HG02678 (cell line): ENCODE data around the gene SGMS1.
"Not testable (repeated sequence)": the region's sequence is repeated elsewhere in the genome, so short reads cannot be mapped to it uniquely, and the experiment has no call there.

Experiments
- ATAC-seq: cut with Tn5 transposase; IDR thresholded peaks from one replicate; pipeline ENCODE4 v1.9.1; 2021; ENCODE audit warnings: mild to moderate bottlenecking, moderate library complexity; ENCODE audit not compliant: unreplicated experiment

SGMS1 gene

DNA sequence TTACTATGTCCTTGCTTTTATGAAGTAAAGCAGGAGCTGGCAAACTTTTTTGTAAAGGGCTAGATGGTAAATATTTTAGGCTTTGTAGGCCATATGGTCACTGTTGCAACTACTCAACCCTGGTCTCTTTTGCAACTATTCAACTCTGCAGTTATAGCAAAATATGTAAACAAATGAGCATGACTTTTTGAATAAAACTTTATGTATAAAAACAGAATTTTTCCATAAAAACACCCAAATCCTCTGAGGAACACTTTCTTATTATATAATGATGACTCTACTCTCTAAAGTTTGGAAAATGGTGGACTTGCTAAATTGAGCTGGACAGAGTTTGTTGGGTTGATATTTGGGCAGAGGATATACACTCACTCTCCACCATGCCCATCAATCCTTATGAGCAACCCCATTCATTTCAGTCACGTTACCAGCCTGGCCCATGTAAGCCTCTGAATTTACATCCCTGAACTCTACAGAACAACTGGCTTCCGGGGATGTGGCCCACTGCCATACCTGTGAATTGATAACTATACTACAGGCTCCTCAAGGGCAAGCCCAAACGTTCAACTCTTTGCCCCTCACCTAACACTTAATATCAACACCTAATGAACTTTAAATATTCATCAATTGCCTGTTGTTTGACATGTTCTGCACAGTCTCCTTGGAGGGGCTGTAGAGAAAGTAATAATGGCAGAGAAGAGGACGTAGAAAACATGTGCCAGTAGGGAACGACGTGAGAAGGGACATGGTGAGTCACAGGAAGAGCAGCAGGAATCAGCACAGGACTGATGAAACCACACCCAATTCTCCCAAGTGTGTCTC lies 37.6 kb downstream of the SGMS1 start:
- ATAC-seq = no peak

DNA sequence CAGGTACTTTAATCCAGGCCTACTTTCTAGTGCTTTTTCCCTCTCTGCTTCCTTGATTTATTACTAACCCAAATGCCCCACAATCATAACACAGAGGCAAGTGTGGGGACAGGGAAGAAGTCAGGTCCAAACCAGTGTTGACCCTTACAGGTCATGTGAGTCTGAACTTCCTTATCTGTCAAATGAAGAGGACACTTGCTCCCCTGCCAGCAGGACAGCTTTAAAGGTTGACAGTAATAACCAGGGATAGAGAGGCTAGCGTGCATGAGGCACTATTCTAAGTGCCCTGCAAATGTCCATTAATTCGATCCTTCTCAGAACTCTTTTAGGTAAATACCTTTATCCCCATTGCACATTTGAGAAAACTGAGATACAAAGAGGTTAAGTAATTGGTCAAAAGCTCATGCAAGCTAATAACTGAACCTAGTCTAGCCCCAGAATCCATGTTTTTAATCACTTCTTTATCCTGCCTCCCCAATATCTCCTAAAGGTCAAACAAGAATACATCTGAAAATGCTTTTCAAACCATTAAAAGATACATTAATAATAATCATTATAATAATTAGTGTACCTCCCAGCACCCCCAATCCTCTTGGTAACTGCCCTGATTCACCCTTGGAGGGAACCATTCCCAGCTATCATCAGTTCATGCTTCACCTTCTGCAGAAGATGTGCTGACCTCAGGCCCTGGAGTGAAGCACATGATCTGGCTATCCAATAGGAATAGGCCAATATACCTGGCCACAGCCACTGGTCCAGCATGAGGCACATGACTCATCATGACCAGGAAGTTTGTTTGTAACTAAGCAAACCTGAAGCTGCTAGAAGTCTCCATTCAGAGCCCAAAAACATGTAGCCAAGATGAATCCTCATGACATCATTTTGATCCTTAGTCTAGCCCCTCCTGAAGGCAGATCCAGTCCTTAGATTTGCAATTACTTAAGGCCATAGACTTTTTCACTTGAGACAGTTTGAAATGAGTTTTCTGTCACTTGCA lies 40.7 kb downstream of the SGMS1 start:
- no peak for ATAC-seq

DNA sequence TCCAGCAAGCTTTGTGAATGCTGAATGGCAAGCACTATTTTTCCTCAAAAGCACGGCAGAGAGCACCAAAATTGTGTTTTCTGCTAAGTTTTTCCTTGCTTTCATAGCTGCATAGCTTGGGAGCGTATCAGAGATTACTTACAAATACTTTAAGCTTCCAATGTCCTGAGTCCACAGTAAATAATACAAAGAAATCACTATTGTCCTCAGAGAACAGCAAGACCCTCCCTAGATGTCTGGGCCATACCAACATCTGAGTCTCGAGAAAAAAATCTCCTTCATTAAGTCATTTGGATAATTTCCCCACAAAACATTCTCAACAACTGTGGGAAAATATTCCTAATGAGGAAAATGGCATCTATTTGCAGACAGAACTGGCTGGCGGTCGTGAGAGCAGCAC lies 41.7 kb downstream of the SGMS1 start:
- ATAC-seq = no peak

DNA sequence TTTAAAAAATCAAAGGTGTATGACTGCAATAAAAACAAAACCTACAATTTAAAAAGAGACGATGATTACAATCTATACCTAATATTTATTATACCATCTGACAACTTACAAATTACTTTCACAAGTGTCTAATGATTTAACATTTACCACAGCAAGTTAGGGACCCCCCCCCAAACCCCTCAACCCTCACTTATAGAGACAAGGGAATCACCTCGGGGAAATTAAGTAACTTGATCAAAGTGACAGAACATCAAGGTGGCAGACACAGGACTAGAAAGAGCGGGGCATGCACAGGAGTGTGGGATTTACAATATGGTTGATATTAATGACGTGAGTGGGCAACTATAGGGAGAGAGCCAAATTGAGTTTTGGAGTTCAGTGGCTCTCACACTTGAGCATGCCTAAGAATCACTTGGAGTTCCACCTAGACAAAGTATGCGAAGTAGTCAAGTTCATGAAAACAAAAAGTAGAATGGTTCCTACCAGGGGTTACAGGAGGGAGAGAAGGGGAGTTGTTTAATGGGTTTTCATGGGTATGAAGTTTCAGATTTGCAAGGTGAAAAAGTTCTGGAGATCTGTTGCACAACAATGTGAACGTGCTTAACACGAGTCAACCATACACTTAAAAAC lies 43.4 kb downstream of the SGMS1 start:
- ATAC-seq = no peak

DNA sequence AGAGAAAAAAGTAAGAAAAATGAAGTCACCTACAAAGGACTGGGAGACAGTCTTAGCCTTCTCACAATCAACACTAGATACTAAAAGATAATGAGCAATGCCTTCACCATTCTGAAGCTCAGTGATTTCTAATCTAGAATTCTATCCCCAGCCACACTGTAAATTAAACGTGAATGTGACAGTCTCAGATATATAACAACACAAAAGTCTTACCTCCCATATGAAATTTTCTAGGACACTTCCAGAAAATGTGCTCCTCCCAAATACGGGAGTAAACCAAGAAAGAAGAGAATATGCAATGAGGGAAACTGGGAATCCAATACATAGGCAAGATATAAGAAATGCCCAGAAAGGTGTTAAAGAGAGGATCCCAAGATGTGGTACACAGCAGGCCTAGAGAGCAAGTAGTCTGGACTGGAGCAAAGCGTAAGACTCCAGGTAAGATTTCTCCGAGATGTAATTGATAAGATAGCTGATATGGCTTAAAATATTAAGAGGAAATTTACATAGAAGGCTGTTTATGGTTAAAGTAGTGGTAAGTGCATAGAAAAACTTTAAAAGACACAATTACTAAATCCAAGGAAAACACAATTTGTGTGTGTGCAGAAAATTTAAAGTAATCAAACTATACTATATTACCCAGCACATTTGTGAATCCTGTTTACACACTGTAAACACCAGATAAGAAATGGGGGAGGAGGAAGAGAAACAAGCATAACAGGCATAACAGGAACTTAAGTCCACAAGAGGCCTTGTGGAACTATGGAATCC lies 44.1 kb downstream of the SGMS1 start:
- ATAC-seq = no peak

DNA sequence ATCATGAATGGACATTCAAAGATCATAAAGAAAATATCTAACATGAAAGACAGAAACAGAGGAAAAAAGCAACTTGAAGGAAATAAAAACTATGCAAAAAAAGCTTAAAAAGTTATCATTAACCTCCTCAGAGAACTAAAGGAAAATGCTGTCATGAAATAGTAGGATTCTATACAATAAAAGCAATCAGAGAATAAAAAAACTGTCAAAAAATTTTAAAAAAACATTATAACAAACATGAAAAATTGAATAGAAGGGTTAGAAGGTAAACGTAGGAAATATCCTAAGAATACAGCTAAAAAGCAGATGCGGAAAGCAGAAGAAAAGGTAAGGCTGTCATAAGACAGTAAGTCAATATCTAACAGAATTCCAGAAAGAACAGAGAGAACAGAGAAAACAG lies 44.8 kb downstream of the SGMS1 start:
- ATAC-seq = no peak

DNA sequence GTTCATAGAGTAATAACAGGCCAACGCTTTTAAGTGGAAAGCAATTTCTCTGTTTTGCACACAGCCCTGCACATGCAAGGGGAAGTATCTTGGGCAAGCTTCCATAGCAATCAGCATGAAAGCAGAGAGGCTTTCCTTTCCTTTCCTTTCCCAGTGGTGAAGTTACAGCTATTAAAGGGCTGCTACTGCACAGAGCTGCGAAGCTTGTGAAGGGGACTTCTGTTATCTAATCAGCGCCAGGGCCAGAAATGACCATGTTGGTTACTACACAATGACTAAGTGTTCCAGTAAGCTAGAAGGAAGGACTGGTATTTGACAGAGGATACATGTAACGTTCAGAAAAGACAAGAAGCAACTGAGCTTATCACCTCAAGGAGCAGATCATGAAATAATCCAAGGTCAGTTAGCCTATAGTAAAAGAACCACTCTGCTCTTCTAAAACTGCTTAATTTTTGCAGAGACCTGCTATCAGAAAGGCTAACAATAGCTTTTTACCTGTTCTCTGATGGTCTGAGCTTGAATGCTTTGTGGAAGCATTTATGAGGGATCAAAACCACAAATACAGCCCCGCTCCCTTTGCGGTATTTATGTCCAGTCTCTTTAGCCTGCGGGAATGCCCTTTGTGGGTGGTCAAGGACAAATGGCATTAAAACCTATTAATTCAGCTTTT lies 45.9 kb downstream of the SGMS1 start:
- ATAC-seq = no peak

DNA sequence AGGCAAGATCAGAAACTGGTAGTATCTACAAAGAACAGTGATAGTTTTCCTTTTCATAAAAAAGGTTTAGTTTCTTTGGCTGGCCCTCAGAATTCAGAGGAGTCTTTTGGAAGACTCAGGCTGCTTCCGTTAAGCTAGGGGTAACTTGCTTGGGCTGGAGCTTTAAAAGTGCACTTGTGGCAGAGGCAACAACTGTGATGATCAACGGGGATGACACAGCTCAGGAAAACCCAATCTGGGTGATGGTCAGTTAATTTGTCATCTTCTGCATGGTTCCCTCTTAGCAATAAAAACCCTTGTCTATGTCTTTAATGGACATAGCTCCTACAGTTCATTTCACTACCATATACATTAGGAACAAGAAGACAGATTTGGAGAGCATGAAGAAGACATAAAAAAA lies 46.7 kb downstream of the SGMS1 start:
- ATAC-seq = no peak

DNA sequence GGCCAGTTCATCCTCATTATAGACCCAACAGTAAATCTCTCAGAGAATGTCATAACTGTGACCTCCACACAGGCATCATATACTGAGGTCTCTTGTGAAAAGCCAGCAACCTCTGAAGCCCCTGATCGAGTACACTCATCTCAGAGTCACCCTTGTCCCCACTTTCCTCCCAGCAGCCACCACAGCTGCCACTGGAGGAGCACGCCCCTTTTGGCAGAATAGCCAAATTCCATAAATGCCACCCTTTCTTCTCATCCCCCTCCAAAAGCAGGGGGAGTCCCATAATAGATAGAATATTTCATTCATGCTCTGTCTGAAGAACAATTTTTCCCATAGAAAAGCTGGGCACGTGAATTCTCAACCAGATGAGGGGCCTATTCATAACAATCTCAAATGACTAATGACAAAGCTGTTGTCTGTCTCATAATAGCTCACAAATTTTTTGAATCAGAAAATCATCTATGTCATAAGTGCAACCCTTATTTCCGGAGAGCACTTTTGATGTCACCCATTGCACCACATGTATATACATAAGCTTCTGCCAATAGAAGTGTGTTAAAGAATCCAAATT lies 47.4 kb downstream of the SGMS1 start:
- ATAC-seq = no peak

DNA sequence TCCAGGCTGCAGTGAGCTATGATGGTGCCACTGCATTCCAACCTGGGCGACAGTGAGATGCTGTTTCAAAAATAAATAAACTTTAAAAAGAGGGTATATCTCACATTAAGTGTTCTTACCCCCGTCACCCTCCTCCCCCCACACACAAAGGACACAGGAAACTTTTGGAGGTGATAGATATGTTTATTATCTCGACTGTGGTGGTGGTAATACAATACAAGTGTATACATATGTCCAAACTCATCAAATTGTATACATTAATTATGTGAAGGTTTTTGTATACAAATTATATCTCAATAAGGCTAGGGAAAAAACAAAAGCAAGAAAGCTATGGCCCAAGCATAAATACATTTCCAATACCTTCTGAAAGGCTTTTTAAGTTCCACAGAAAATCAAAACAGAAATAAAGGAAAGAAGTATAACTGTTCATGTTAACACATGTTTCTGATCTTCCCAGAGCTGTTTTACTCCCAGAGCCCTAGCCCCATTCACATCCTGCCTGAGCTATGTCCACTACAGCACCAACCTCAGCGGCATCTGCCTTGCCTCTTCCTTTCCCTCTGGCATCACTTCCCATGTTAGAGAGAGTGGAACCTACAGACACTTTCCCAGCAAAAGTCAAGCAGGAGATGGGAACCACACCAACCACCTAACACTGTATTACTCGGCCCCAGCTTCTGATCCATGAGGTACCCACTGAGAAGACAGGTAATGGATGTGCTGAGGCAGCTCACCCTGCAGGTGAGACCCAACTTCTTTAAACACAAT lies 48.1 kb downstream of the SGMS1 start:
- no peak for ATAC-seq

DNA sequence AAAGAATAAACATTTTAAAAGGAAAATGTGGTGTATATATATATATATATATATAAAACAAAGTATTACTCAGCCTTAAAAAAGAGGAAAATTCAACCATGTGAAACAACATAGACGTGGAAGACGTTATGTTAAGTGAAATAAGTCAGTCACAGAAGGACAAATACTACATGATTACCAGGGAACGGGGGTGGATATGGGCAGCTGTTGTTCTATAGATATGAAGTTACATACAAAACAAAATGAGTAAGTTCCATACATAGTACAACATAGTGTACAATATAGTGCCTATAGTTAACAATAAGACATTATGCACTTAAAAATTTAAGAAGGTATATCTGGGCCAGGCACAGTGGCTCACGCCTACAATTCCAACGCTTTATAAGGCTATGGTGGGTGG lies 48.8 kb downstream of the SGMS1 start:
- no peak for ATAC-seq

DNA sequence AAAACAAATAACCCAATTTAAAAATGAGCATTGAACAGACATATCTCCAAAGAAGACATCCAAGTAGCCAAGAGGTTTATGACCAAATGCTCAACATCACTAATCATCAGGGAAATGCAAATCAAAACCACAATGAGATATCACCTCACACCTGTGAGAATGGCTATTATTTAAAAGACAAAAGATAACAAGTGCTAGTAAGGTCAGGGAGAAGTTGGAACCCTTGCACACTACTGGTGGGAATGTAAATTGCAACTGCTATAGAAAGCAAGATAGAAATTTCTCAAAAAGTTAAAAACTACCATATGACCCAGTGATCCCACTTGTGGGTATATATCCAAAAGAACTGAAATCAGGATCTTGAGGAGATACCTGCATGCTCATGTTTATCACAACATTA lies 49.5 kb downstream of the SGMS1 start:
- ATAC-seq = no peak

DNA sequence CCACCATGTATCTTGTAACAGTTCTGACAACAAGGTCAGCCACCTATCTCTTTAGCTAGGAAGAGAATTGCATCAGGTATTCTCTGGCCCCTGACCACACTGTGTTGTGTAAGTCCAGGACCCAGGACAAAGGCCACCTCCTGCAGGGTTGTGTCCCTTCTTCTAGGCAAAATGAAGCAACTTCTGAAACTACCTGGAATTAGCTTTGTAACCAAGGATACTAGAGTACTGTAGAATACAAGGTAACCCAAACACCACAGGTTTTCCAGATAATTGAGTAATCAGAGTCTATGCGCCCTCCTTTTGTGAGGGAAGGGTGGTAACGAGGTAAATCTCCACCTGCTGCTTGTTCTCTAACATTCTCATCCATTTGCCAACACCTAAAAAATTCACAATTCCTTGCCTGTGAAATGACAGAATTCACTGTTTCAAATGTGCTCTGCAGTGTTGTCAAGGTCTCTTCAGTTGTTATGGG lies 51.7 kb downstream of the SGMS1 start:
- ATAC-seq = no peak

DNA sequence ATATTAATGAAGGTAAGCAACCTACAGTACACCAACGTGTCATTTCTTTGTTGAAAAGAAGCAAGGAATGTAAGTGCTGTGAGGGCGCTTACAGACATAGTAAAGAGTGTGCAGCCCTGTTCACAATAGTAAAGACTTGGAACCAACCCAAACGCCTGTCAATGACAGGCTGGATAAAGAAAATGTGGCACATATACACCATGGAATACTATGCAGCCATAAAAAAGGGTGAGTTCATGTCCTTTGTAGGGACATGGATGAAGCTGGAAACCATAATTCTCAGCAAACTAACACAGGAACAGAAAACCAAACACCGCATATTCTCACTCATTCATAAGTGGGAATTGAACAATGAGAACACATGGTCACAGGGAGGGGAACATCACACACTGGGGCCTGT lies 55.0 kb downstream of the SGMS1 start:
- not testable (repeated sequence) for ATAC-seq

DNA sequence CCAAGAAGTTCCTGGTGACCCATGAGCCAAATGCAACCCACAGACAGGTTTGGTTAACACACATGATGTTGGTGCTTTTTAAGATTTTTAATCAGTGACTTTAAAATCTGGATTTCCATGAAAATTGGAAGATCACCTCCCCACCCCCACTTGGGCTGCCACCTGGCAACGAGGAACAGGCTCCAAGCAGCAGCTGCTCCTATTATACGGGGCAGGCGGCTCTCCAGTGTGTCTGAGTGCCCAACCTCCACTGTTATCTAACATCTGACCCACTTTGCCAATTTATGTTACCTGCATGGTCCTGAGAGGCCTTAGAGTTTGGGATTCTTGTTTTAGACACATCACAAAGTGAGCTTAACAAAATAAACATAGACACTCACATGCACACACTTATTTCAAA lies 56.4 kb downstream of the SGMS1 start:
- ATAC-seq = no peak

DNA sequence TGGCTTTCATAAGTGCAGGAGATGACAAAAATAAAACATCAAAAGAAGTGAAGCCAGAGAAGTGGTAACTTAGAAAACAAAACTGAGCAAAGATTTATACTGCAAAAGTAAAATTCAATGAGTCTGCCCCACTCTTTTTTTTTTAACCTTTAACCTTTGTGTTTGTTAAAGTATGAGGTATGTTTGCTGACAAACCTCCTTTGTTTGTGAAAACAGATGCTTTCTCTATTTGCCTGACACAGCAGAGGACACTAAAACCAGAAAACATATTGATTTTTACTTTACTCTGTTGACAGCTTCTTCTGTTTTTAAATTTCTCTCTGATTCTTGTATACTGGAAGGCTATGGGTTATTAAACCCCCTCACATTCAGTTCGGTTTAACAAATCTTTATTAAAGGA lies 57.6 kb downstream of the SGMS1 start:
- no peak for ATAC-seq

DNA sequence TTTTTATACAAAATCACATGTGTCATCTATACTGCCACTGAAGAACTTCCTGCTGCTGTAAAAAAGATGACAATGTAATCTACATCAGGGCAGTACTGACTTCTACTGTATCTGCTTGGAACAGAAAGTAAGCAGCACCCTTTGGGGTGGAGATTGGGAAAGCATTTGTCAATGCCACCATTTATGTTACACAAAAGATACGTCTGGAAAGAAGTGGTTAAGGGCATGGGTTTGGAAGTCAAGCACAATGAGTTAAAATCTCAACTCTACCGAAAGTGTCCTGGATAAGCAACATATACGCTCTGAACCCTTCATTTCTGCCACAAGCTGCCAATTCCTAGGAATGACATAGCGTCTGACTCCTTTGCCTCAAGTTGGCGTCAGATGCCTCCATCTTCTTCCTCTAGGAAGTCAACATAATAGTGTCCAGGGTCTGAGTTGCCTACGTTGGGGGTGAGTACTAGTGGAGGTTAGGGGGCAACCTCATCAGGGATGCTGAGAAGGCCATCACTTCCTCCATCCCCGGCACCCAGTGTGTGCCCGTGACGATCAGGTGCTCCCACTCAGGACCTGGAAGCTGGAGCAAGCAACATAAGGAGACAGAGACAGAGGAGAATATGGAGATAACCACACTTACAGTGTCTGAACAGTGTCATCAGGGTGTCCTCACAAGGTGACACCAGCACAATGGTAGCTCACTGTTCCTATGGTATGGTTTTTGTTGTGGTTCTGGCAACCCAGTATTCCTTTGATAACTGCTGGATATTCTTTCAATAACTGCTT lies 58.3 kb downstream of the SGMS1 start:
- ATAC-seq = no peak

DNA sequence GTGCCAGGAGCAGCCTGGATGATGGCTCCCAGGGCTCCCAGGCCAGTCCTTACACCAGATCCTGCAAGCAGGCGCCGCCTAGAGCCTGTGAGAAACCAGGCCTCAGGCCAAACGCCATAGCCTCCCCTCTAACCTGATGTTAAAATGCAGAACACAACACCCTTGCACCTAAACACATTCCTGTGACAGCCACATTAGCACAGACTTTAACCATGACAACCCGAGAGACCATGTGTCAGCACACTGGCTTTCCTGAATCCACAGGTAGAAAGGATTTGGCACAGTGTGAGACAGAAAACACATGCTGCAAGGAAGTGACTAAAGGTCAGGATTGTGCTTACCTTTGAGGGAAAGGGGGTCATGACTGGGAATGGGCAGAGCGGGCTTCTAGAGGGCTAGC lies 59.9 kb downstream of the SGMS1 start:
- ATAC-seq = no peak
